HepG2 (cell line): ENCODE results near the gene TPCN2. TPM values are rescaled to one million over a fixed set of nuclear protein-coding genes. Genes with fewer than 3 reads are reported as not detected.
A peak's percentile ranks its signal among the peaks of the same experiment; 100 is the strongest.

Experiments used
- ATAC-seq: fragments of 200-7000 bp; cut with Tn5 transposase; 3 replicates; pipeline ENCODE4 v1.9.1; 2020; ENCODE audit warnings: mild to moderate bottlenecking, moderate library complexity
- BruUV-seq: library from RNA; stranded (reverse); fragments of 400-500 nt; replicated peaks from 2 replicates; lab custom pipeline; 2021; lab: Mats Ljungman, UMichigan
- CTCF ChIA-PET: fragments of 300-600 bp; formaldehyde crosslinking; extraction: SDS; loops from one replicate; lab custom pipeline; 2021; ENCODE audit warnings: low total read pairs, inconsistent platforms, low intra/inter-chr PET ratio; lab: Yijun Ruan, JAX
- POLR2A ChIA-PET: fragments of 350-600 bp; sonication (Branson Sonifier 250); formaldehyde crosslinking; loops from one replicate; lab custom pipeline; 2020; ENCODE audit warnings: antibody characterized with exemption, inconsistent platforms; lab: Yijun Ruan, JAX
- DNase-seq: peaks from one replicate; pipeline ENCODE4 v3.0.0-alpha.2; 2015; ENCODE audit warnings: low spot score
- FAIRE-seq: peaks from 3 replicates; lab custom pipeline; 2011; peaks lifted over from hg19 to GRCh38; lab: Jason Lieb, UNC
- H2AFZ ChIP-seq: one replicate; pipeline ENCODE4 v1.6.1; 2011; ENCODE audit warnings: low read length, inconsistent platforms
- H3K27ac ChIP-seq: fragments of 300-600 bp; 3 replicates; pipeline ENCODE4 v1.8.0; 2011; ENCODE audit warnings: mixed run types, mild to moderate bottlenecking, mixed read lengths, low read length, inconsistent platforms; ENCODE audit not compliant: insufficient read depth; ENCODE audit errors: extremely low read length
- H3K27me3 ChIP-seq, 2 experiments: fragments of 200-600 bp in 1 of 2; 2 replicates in 1 of 2; 3 replicates in 1 of 2; pipeline versions ENCODE4 v1.6.0 to v1.8.0; 2011; ENCODE audit warnings: low read length in 2 of 2, mild to moderate bottlenecking in 2 of 2, moderate library complexity in 2 of 2, inconsistent platforms in 1 of 2; ENCODE audit not compliant: insufficient read depth in 2 of 2, control insufficient read depth in 1 of 2
- H3K36me3 ChIP-seq, 2 experiments: fragments of 200-600 bp in 1 of 2; replicated peaks in 1 of 2; 2 replicates in 1 of 2; 3 replicates in 1 of 2; pipeline versions ENCODE4 v1.5.1 to v1.8.0; 2011; ENCODE audit warnings: low read length in 2 of 2, inconsistent platforms in 1 of 2; ENCODE audit not compliant: insufficient read depth in 2 of 2, control insufficient read depth in 1 of 2
- H3K4me1 ChIP-seq: 2 replicates; pipeline ENCODE4 v1.5.1; 2012; ENCODE audit warnings: low read length, inconsistent platforms; ENCODE audit not compliant: insufficient read depth
- H3K4me2 ChIP-seq: 2 replicates; pipeline ENCODE4 v1.6.0; 2011; ENCODE audit warnings: low read depth, low read length, inconsistent platforms
- H3K4me3 ChIP-seq, 3 experiments: fragments of 200-600 bp in 1 of 3; sonication (generic), shearing (Covaris generic) in 1 of 3; replicated peaks in 1 of 3; 2 replicates each; pipeline ENCODE4 v1.5.1; 2011 to 2016; ENCODE audit warnings: low read length in 3 of 3, inconsistent platforms in 2 of 3, low read depth in 2 of 3, mild to moderate bottlenecking in 2 of 3, control low read depth in 1 of 3, mixed read lengths in 1 of 3; ENCODE audit not compliant: insufficient read depth in 1 of 3
- H3K79me2 ChIP-seq: one replicate; pipeline ENCODE4 v1.6.1; 2011; ENCODE audit warnings: low read length, inconsistent platforms; ENCODE audit not compliant: insufficient read depth
- H3K9ac ChIP-seq: 2 replicates; pipeline ENCODE4 v1.6.0; 2011; ENCODE audit warnings: mild to moderate bottlenecking, low read depth, low read length, inconsistent platforms; ENCODE audit not compliant: insufficient read depth
- H3K9me3 ChIP-seq: 2 replicates; pipeline ENCODE4 v1.5.1; 2012; ENCODE audit warnings: mild to moderate bottlenecking, low read length
- H4K20me1 ChIP-seq: 2 replicates; pipeline ENCODE4 v1.6.0; 2011; ENCODE audit warnings: inconsistent platforms, mild to moderate bottlenecking, low read length, moderate library complexity; ENCODE audit not compliant: insufficient read depth
- EED ChIP-seq: sonication (generic); formaldehyde crosslinking; IDR thresholded peaks from 2 replicates; pipeline ENCODE4 v1.5.0; 2020; ENCODE audit warnings: mild to moderate bottlenecking, missing genetic modification reagents
- FOXJ3 ChIP-seq: sonication (generic); formaldehyde crosslinking; IDR thresholded peaks from 2 replicates; pipeline ENCODE4 v1.4.0; 2020; ENCODE audit warnings: missing genetic modification reagents, mild to moderate bottlenecking, borderline replicate concordance
- JARID2 ChIP-seq: sonication (generic); formaldehyde crosslinking; IDR thresholded peaks from 2 replicates; pipeline ENCODE4 v1.8.1; 2023; ENCODE audit warnings: missing genetic modification reagents, inconsistent platforms; ENCODE audit not compliant: insufficient replicate concordance
- SMYD3 ChIP-seq: sonication (generic); formaldehyde crosslinking; IDR thresholded peaks from 2 replicates; pipeline ENCODE4 v1.8.1; 2023; ENCODE audit warnings: mild to moderate bottlenecking, missing genetic modification reagents
- SNAI1 ChIP-seq: sonication (generic); formaldehyde crosslinking; IDR thresholded peaks from 2 replicates; pipeline ENCODE4 v1.5.0; 2020; ENCODE audit warnings: mild to moderate bottlenecking, missing genetic modification reagents, borderline replicate concordance
- WGBS: methylation state at CpG from one replicate; pipeline ENCODE4 v1.1.6; 2017; ENCODE audit warnings: low lambda C conversion rate; 5-methylcytosine and 5-hydroxymethylcytosine counted together
- in situ Hi-C: cut with HindIII; loops from 2 replicates; pipeline ENCODE4 v1.10.0; 2017; ENCODE audit warnings: low pct_unique_long_range_greater_than_20kb; ENCODE audit not compliant: extremely low pct_ligation_motif_present
- intact Hi-C: fragments of 100-400 bp; cut with micrococcal nuclease; formaldehyde crosslinking; loops from one replicate; pipeline ENCODE4 v1.10.0; 2022; ENCODE audit not compliant: unreplicated experiment
- polyA plus RNA-seq, 8 experiments: library from polyadenylated mRNA; depleted of rRNA in 3 of 8; stranded (reverse) in 7 of 8; unstranded in 1 of 8; fragments of >200 nt; fragmentation: Illumina TruSeq in 4 of 8; extraction: Trizol in 4 of 8; gene quantifications; 2 replicates each; pipeline versions ENCODE4 v1.2.1 to v1.2.3, GENCODE V29; 2011 to 2016; ENCODE audit warnings: low read depth in 4 of 8, missing spikeins in 1 of 8, mixed read lengths in 1 of 8; ENCODE audit not compliant: insufficient read depth in 1 of 8
- total RNA-seq, 5 experiments: library from RNA; depleted of rRNA; stranded (reverse); fragments of >200 nt; fragmentation: Illumina TruSeq; extraction: Trizol; gene quantifications; 2 replicates each; pipeline ENCODE4 v1.2.3, GENCODE V29; 2016; ENCODE audit warnings: low read depth in 1 of 5
- TF ChIP-seq, protein P1 (sequence below): IDR thresholded peaks from 2 replicates; pipeline ENCODE4 v1.4.0; 2020; ENCODE audit warnings: mild to moderate bottlenecking, missing genetic modification reagents

The TPCN2 gene
- total and polyA plus RNA-seq, 2 of the 13 experiments (the other 11 are each of a cell fraction or from before 2014, with no cell fraction given): 5.6 to 5.9 TPM

DNA sequence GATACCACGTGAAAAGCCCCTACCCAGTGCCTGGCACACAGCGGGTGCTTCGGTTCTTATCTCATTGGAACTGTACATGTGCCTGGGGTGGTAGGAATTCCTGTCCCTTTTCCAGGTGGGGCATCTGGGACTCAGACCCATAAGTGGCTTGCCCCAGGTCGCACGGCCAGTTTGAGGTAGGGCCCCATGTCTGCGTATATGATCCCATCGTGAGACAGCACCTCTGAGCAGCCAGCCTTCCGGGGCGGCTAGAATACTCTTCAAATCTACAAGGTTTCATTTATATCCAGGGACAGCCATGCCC is 73.5 kb downstream of the TPCN2 start:
- 0 out of 2 replicates have a peak, but pooled peaks have one; percentile 11 for TF ChIP-seq SNAI1
- TF ChIP-seq FOXJ3 (CRISPR knock-in tag): no peak
- Histone ChIP-seq H3K4me3 (no peak overlapping the region), H3K27me3 (peaks cover 5 to 7% of the 10 kb centered on the region in 2 experiments; a peak in 4 of 5 replicates), H3K4me2 (no peak overlapping the region), H3K79me2 (no peaks in the 10 kb centered on the region), H2AFZ (no peak overlapping the region), H4K20me1 (no peaks in the 10 kb centered on the region; the same call in 1 of the 2 replicates), H3K4me1 (peaks cover 24% of the 10 kb centered on the region), H3K9me3 (no peaks in the 10 kb centered on the region), H3K9ac (no peak overlapping the region), H3K36me3 (no peaks in the 10 kb centered on the region), H3K27ac (no peak overlapping the region)
- DNase-seq (no peak), FAIRE-seq (no peak), ATAC-seq (no peak)
- CTCF ChIA-PET: no interaction called here
- no TSS peak for BruUV-seq
- intact Hi-C loops (loop anchor here (5.0 kb wide), 1 partner anchor 305 kb away; no protein-coding TSS in a partner anchor), in situ Hi-C loops (loop anchor here (5.0 to 10.0 kb wide), 2 partner anchors 173 to 535 kb away; partner anchors contain the start of gene MYEOV)
- WGBS: no CpG with 5 or more reads among the region's 9 CpGs
- POLR2A ChIA-PET: interaction anchor here (1.3 kb wide), 1 partner anchor 35 kb away, joined by 4 read pairs; no protein-coding TSS in a partner anchor

DNA sequence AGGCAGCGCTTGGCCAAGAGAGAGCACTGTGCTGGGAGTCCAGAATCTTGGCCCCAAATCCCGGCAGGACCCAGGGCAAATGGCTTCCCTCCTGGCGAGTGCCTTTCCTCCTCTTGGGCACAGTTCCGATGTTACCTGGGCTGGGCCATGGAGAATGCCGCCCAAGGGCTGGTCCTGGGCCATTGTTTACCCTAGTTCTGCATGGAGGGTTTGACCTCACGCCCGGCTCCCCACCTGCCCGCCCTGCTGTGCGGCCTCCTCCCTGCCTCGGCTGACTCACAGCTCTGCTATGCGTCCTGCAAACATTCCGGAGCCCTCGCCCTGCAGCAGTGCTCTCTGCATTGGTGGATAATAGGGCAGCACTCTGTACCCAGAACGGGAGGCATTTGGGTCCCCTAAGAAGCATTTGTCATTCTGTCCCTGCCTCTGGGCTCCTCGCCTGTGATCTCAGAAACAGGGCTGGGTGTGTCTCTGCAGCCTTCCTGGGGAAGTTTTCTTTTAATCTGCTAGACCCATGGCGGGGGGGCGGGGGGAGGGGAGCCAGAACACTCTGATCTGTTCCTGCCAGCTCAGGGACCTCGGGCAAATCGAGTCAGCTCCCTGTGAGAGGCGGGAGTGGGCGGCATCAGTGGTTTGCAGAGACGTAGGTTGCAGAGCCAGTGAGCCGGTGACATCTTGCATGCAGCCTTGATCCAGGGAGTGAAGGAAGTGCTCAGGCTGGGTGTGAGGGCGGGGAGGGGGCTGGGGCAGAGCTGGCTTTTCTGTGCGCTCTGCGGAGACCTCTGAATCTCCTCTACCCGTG is 74.1 kb downstream of the TPCN2 start:
- ChIA-PET POLR2A (interaction anchor here (0.8 to 1.3 kb wide), 2 partner anchors 34 to 516 kb away, joined by 4 read pairs; no protein-coding TSS in a partner anchor), CTCF (no interaction called here)
- peak; percentile 97 for ATAC-seq
- intact Hi-C loops: loop anchor here (5.0 kb wide), 1 partner anchor 304 kb away; no protein-coding TSS in a partner anchor
- BruUV-seq: no TSS peak
- Histone ChIP-seq H3K9me3 (no peaks in the 10 kb centered on the region), H3K27me3 (peaks cover 3% of the 10 kb centered on the region in 2 experiments; a peak in 1 of 5 replicates), H3K4me1 (peaks cover 24% of the 10 kb centered on the region), H4K20me1 (no peaks in the 10 kb centered on the region; the same call in 1 of the 2 replicates), H3K4me3 (peak overlapping the region in 2 of 3 experiments; percentile 1 to 51; a peak in 1 of 6 replicates), H3K9ac (no peak overlapping the region), H3K36me3 (no peaks in the 10 kb centered on the region), H3K4me2 (peak overlapping the region; percentile 70), H3K79me2 (no peaks in the 10 kb centered on the region), H3K27ac (no peak overlapping the region), H2AFZ (no peak overlapping the region)
- DNase-seq: peak; percentile 91
- in situ Hi-C loops: loop anchor here (5.0 to 10.0 kb wide), 2 partner anchors 172 to 534 kb away; partner anchors contain the start of gene MYEOV
- 3% methylated on average over 6 of the region's 27 CpGs for WGBS
- FAIRE-seq: peak; percentile 86
- no peak for TF ChIP-seq SMYD3
- TF ChIP-seq JARID2 (CRISPR knock-in tag): no peak
- TF ChIP-seq, protein P1, sequence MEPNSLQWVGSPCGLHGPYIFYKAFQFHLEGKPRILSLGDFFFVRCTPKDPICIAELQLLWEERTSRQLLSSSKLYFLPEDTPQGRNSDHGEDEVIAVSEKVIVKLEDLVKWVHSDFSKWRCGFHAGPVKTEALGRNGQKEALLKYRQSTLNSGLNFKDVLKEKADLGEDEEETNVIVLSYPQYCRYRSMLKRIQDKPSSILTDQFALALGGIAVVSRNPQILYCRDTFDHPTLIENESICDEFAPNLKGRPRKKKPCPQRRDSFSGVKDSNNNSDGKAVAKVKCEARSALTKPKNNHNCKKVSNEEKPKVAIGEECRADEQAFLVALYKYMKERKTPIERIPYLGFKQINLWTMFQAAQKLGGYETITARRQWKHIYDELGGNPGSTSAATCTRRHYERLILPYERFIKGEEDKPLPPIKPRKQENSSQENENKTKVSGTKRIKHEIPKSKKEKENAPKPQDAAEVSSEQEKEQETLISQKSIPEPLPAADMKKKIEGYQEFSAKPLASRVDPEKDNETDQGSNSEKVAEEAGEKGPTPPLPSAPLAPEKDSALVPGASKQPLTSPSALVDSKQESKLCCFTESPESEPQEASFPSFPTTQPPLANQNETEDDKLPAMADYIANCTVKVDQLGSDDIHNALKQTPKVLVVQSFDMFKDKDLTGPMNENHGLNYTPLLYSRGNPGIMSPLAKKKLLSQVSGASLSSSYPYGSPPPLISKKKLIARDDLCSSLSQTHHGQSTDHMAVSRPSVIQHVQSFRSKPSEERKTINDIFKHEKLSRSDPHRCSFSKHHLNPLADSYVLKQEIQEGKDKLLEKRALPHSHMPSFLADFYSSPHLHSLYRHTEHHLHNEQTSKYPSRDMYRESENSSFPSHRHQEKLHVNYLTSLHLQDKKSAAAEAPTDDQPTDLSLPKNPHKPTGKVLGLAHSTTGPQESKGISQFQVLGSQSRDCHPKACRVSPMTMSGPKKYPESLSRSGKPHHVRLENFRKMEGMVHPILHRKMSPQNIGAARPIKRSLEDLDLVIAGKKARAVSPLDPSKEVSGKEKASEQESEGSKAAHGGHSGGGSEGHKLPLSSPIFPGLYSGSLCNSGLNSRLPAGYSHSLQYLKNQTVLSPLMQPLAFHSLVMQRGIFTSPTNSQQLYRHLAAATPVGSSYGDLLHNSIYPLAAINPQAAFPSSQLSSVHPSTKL (CRISPR knock-in tag): peak; percentile 85
- no peak for TF ChIP-seq EED (CRISPR knock-in tag)
